Subcutaneous adipose tissue (tissue), 4 donors: ENCODE results near the gene NUDT3. TPM values are rescaled to one million over a fixed set of nuclear protein-coding genes. Genes with fewer than 3 reads are reported as not detected.

Source experiments
- CTCF ChIP-seq: fragments of 450-650 bp; IDR thresholded peaks from one replicate; pipeline ENCODE4 v1.5.1; 2016; ENCODE audit warnings: low read depth, mild to moderate bottlenecking, control low read depth, antibody characterized with exemption, moderate library complexity
- total RNA-seq, 4 donors: library from RNA; depleted of rRNA; stranded (reverse); fragments of >200 nt; gene quantifications; one replicate each; pipeline ENCODE4 v1.1.0, GENCODE V29; 2016

NUDT3 gene
- total RNA-seq, 4 donors from 2014 or later = 27.2 to 33.5 (median 30.5) TPM

- TF ChIP-seq CTCF = no peak
Measured at GRCh38 chr6:34322732-34323131, 69.7 kb downstream of the NUDT3 start.

- TF ChIP-seq CTCF = no peak
Measured at GRCh38 chr6:34321821-34322220, 70.6 kb downstream of the NUDT3 start.

GRCh38 chr6:34319471-34319885 is 73.0 kb downstream of the NUDT3 start:
- no peak for TF ChIP-seq CTCF

- TF ChIP-seq CTCF = no peak
Measured at GRCh38 chr6:34318499-34319470, 73.7 kb downstream of the NUDT3 start.

GRCh38 chr6:34317882-34318498 is 74.5 kb downstream of the NUDT3 start:
- TF ChIP-seq CTCF = no peak

GRCh38 chr6:34317172-34317477 is 75.3 kb downstream of the NUDT3 start:
- no peak for TF ChIP-seq CTCF

- no peak for TF ChIP-seq CTCF
Measured at GRCh38 chr6:34316431-34317171, 75.9 kb downstream of the NUDT3 start.
